ENCODE data around the gene GNAO1.

DNA sequence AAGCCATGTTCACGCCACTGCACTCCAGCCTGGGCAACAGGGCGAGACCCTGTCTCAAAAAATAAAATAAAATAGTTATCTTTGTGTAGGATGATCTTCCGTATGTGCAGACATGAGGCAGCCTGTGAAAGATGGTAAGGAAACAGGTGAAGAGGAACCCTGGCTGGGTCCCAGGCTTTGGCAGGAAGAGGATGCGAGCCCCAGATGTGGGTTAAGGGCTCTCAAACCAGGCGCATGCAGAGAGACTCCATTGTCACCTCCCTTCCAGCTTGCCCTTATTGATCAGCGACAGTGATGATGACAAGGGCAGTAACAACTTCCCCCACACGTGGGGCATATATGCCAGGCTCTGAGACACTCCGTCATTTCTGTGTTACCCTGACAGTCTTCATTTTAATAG is 106.8 kb downstream of the GNAO1 start:
- TF ChIP-seq, protein P1, sequence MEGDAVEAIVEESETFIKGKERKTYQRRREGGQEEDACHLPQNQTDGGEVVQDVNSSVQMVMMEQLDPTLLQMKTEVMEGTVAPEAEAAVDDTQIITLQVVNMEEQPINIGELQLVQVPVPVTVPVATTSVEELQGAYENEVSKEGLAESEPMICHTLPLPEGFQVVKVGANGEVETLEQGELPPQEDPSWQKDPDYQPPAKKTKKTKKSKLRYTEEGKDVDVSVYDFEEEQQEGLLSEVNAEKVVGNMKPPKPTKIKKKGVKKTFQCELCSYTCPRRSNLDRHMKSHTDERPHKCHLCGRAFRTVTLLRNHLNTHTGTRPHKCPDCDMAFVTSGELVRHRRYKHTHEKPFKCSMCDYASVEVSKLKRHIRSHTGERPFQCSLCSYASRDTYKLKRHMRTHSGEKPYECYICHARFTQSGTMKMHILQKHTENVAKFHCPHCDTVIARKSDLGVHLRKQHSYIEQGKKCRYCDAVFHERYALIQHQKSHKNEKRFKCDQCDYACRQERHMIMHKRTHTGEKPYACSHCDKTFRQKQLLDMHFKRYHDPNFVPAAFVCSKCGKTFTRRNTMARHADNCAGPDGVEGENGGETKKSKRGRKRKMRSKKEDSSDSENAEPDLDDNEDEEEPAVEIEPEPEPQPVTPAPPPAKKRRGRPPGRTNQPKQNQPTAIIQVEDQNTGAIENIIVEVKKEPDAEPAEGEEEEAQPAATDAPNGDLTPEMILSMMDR (IDR thresholded peaks at IDR 0.05), result no peak
- TF ChIP-seq FOXM1 (IDR thresholded peaks at IDR 0.05; ENCODE audit: low read depth) (no peak), USF2 (IDR thresholded peaks at IDR 0.05; ENCODE audit: borderline replicate concordance, low read depth, low read length) (no peak)
- TF ChIP-seq, protein P2, sequence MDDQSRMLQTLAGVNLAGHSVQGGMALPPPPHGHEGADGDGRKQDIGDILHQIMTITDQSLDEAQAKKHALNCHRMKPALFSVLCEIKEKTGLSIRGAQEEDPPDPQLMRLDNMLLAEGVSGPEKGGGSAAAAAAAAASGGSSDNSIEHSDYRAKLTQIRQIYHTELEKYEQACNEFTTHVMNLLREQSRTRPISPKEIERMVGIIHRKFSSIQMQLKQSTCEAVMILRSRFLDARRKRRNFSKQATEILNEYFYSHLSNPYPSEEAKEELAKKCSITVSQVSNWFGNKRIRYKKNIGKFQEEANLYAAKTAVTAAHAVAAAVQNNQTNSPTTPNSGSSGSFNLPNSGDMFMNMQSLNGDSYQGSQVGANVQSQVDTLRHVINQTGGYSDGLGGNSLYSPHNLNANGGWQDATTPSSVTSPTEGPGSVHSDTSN (IDR thresholded peaks at IDR 0.05), result no peak
